Nucleus accumbens (tissue), 56 donors: ENCODE results near the gene PCGF5.
"Not testable (repeated sequence)": the region's sequence is repeated elsewhere in the genome, so short reads cannot be mapped to it uniquely, and the experiment has no call there.

ENCODE experiments used
- DNase-seq, 56 donors: peaks; one replicate each; lab custom pipeline; 2025; lab: John Stamatoyannopoulos, UW

Gene PCGF5

DNA sequence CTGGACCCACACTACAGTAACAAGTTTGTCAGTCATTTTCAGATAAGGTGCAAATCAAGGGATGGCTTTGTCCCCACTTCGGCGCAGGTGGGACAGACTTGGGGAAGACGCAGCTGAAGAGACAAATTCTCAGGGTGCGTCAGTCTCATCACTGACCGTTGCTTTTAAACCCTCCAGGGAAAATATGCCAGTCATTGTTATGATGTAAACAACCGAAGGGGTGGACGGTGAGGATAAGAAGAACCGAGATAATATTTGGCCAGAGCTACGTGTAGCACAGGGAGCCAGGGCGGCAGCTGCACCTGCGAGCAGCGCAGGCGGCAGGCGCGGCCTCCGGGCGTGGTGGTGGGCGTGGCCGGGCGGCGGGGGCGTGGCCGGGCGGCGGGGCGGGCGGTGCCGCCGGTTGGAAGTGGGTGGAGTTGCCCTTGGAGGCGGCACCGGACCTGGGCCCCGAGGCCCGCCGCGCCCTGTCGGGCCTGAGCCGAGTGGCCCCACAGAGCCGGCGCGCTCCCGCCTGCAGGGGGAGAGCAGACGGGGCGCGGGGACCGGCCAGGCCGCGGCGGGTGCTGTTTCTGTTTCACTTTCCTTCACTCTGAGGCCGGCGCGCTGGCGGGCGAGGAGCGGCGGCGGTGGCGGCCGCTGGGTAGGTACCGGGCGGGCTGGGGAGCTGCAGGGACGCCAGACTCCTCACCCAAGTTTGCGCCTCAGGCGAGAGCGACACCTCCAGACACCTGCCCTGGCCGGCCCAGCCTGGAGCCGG lies at the start of gene PCGF5:
PCGF5 (plus strand) TSS at position 470 of the 760 bp plus-strand sequence. CDS start 2,209 bp downstream, outside the sequence.
- peak in 55 of 56 donors; percentile 31 to 92 (median 77) for DNase-seq

- DNase-seq, result no peak
These were observed 49.0 kb upstream of the PCGF5 start for GRCh38 chr10:91171485-91171884.

DNA sequence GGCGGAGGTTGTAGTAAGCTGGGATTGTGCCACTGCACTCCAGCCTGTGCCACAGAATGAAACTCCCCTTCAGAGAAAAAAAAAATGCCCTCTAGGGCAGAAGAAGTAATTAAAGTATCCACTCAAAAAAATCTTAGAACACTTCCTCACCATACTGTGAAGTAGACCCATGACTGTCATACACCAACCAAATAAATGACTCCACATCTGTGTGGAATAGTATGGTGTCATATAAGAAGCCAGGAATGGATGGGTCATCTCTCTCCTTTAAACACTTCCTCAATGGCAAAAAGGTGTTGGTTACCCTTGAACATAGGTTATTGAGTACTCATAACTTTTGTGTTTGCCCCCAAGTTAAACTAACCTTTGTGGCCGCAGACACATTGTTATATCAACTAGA lies 48.1 kb upstream of the PCGF5 start:
- no peak for DNase-seq

DNA sequence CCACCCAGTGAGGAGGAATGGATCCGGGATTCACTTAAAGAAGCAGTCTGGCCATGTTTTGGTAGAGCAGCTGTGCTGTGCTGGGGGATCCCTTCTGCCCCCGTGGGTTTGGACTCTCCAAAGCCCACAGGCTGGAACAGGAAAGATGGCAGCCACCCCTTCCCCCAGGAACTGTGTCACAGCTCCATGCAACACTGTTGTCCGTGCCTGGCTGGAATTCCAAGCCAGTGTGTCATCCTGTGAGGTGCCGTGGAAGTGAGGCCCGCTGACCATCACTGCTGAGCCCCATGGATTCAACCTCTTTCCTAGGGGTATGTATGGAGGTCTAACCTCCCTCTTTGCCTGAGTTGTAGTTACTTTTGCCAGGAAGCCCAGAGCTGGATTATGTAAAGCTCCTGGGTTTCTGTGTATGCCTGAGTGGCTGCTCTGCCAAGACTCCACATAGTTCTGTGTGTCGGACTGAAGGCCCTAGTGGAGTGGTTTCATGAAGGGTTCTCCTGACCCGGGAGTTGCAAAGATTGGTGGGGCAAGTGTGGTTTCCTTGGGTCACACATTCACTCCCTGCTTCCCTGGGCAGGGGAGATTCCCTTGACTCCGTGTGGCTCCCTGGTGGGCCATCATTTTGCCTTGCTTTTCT lies 35.1 kb upstream of the PCGF5 start:
- no peak for DNase-seq

- DNase-seq, result no peak
These were observed 33.3 kb upstream of the PCGF5 start for GRCh38 chr10:91187156-91187555.

DNA sequence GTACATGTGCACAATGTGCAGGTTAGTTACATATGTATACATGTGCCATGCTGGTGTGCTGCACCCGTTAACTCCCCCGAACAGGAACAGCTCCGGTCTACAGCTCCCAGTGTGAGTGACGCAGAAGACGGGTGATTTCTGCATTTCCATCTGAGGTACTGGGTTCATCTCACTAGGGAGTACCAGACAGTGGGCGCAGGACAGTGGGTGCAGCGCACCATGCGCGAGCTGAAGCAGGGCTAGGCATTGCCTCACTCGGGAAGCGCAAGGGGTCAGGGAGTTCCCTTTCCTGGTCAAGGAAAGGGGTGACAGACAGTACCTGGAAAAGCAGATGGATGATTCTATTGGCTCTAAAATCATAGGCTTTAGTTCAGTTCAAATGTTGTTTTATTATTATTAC lies 32.5 kb upstream of the PCGF5 start:
- DNase-seq, result not testable (repeated sequence)

DNA sequence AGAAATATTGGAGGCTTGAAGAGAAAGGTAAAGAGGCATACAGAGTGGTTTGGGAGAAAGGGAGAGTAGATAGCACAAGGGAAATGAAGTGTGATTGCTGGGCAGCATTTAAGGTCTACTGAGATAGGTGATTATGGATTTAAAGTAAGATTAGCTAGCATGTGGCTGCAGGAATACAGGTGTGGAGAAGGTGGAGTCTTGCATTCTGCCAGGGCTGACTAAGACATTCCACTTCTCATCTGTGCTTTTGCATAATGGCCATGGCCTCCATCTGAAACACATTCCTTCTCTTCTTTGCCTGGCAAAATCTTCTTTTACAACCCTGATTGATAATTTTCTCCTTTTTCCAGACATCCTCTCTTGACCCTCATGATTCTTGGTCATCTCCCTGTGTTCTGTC lies 31.6 kb upstream of the PCGF5 start:
- DNase-seq, result no peak

DNA sequence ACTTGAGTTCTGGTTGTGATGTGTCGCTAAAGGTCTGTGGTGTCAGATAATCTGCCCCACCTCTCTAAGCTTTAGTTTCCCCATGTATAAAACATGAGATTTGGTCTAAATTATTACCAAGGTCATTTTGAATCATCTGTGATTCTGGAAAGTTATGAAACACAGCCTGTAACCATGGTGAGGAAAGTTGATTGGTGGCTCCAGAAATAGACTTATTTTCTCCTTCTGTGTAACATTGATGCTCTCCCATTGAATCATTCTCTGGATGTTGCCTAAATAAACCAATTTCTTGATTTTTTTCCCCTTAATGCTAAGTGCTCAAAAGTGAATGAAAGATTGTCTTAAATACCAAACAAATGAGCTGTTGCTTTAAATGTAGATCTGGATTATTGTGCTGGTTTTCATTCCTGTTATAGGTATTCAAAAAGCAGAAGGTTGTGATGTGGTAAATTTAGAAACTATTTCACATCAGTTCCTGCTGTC lies 30.0 kb upstream of the PCGF5 start:
- no peak for DNase-seq

- DNase-seq, result peak in 17 of 56 donors; percentile 1 to 46 (median 19)
These were observed 29.4 kb upstream of the PCGF5 start for GRCh38 chr10:91190876-91191583.

DNA sequence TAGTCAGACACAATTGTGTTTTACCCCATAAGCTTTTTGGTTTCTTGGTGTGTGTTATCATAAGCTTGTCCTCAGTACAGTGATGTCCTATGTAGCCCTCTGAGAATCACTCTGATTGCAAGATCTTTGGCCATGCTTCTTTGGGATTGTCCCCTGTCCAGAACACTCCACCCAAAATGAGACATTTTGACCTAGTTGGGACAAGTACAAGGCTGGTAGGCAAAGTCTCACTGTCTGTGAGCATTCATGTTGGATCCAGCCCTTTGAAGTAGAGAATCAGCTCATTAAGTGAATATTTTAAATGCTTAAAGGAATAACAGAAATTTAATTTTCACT lies 28.9 kb upstream of the PCGF5 start:
- DNase-seq, result no peak

DNA sequence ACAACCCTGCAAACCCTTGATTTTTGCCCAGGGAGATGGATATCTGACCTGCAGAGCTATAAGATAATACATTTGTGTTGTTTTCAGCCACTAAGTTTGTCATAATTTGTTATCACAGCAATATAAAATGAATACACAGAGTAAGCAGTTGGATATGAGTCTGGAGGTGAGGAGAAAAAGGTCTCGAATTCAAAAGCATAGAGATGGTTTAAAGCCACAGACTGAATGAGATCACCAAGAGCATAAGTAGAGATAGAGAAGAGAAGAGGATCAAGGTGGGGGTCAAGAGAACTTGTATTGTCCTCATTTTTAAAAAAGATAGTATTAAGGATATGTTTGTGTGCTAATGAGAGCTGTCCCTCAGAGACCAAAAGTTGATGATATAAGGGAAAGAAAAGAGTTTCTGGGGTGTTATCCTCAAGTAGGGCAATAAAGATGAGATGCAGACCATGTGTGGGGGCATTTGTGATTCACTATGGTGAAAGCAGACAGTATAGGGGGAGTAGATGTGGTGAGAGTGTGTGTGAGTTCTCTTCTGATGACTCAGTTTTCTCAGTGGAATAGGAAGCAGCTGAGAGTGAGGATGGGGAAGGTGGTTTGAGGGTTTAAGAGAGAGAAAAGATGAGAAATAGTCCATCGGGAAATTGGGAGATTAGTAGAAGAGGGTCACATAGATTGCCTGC lies 25.8 kb upstream of the PCGF5 start:
- no peak for DNase-seq

GRCh38 chr10:91196268-91197048 lies 24.0 kb upstream of the PCGF5 start:
- no peak for DNase-seq

DNA sequence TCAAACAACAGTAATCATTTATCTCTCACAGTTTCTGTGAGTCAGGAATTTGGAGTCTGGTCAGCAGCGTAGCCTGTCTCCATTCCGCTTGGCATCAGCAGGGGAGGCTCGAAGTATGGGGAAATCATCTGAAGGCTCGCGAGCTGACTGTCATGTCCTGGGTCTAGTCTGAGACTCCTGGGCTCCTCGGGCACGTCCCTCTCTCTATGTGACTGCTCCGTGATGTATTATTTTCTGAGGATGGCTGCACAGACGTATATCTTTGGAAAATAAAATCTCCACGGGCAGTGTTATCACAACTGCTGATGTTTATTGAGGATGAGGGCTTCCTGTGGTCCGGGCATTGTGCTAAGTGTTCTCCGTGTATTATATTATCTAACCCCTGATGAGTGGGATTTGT lies 23.3 kb upstream of the PCGF5 start:
- peak in 5 of 56 donors; percentile 8 to 56 (median 15) for DNase-seq

GRCh38 chr10:91198781-91199180 lies 21.7 kb upstream of the PCGF5 start:
- no peak for DNase-seq

DNA sequence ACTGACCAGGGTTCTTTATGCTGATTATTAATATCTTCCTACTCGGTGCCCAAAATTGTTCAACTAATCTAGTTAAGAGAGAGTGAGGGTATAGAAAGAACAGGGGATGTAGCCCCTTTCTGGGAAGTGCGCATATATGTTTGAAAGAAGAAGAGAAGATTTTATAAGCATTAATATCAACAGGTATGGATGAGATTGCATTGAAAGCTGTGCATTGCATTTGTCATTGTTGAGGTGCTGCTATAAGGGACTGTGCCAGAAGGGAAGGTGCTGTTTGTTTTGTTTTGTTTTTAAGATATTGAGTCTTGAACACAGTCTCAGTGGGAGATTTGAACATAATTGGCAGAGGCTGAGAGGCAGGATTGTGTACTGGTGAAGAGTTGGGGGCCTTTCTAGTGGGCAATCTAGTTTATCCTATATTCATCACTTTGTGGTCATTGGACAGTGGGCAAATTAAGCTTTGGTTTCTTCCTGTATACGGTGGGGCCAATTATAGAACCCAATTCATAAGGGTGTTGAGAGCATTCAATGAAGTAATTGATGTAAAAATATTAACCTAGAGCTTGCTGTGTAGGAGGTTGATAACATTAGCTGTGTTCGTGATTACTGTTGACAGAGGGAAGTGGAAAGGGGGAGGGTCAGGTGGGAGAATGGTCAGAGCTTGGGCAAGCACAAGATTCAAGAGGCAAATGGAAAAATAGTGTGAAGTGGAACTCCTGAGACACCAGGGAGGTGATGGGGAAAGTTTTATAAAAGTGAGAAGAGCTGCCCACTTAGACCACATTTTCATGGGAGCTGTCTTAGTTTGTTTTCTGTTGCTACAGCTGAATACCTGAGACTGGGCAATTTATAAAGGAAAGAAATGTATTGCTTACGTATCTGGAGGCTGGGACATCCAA lies 19.9 kb upstream of the PCGF5 start:
- DNase-seq, result no peak

GRCh38 chr10:91201213-91201996 lies 19.1 kb upstream of the PCGF5 start:
- DNase-seq, result no peak

DNA sequence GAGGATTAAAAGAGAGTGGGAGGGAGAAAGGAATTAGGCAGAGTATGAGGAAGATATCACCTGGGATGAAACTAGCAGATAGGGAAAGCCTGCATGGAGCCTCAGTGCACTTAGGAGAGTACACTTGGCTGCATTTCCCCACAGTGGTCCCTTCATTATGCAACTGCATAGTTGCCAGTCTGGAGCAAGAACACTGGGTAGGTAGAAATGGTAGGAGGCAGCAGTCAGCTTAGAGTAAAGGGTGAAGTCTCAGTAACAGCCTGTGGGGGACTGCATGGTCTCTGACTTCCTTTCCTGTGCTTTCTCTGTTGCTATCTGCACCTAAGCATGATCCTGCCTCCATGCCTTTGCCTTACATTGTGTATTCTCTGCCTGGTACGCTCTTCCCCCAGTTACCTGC lies 14.0 kb upstream of the PCGF5 start:
- no peak for DNase-seq

DNA sequence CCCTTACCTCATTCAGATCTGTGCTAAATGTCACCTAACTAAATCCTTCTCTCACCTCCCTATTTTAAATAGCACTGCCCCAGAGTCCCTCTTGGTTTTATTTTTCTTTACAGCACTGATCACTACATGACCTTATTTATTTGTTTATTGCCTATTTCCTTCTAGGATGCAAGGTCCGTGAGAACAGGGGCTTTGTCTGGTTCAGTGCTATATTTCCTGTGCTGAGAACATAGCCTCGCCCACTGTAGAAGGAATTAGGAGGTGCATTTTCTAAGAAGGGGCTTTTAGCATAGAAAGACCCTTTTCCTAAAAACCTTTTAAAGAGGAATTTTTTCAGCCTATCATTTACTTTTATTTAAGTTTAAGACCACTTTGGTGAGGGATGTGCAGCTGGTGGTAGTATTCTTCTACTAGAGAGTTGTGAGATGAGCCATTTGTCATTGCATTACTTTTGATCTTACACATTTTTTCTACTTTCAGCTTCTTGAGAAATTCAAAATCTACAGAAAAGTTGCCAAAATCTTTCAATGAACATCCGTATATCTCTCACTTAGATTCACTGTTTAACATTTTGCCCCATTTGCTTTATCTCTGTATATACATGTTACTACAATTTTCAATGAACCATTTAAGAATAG lies 13.5 kb upstream of the PCGF5 start:
- DNase-seq, result no peak
